GM23338 (cell line): ENCODE measurements around the gene TMEM176B.

Source experiments
- REST ChIP-seq: IDR thresholded peaks from one replicate; pipeline ENCODE4 v1.6.1; 2018; ENCODE audit warnings: antibody characterized with exemption; ENCODE audit not compliant: unreplicated experiment
- TF ChIP-seq, protein P1 (sequence below), 2 experiments: fragments of 200-600 bp in 1 of 2; sonication (generic) in 1 of 2; conservative IDR thresholded peaks; 2 replicates each; pipeline versions ENCODE4 v1.5.1 to v1.6.1; 2016 to 2017; ENCODE audit warnings: antibody characterized with exemption in 2 of 2, low read depth in 2 of 2, mild to moderate bottlenecking in 2 of 2, moderate library complexity in 1 of 2

GRCh38 chr7:150781103-150781502 is 19.1 kb downstream of the TMEM176B start:
- TF ChIP-seq, protein P1, sequence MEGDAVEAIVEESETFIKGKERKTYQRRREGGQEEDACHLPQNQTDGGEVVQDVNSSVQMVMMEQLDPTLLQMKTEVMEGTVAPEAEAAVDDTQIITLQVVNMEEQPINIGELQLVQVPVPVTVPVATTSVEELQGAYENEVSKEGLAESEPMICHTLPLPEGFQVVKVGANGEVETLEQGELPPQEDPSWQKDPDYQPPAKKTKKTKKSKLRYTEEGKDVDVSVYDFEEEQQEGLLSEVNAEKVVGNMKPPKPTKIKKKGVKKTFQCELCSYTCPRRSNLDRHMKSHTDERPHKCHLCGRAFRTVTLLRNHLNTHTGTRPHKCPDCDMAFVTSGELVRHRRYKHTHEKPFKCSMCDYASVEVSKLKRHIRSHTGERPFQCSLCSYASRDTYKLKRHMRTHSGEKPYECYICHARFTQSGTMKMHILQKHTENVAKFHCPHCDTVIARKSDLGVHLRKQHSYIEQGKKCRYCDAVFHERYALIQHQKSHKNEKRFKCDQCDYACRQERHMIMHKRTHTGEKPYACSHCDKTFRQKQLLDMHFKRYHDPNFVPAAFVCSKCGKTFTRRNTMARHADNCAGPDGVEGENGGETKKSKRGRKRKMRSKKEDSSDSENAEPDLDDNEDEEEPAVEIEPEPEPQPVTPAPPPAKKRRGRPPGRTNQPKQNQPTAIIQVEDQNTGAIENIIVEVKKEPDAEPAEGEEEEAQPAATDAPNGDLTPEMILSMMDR (conservative IDR thresholded peaks at IDR 0.05; ENCODE audit: low read depth in 2 of 2), result no peak
- no peak for TF ChIP-seq REST
